Endothelial cell (in vitro differentiated cells): ENCODE measurements around the gene SNF8. TPM values are rescaled to one million over a fixed set of nuclear protein-coding genes. Genes with fewer than 3 reads are reported as not detected.
A peak's percentile ranks its signal among the peaks of the same experiment; 100 is the strongest.

Experiments used
- DNase-seq: peaks from one replicate; pipeline ENCODE4 v3.0.0; 2021; ENCODE audit warnings: low spot score
- H3K27ac Mint-ChIP-seq: one replicate; pipeline ENCODE4 v1.8.0; 2021; ENCODE audit warnings: mixed read lengths, inconsistent platforms; ENCODE audit not compliant: unreplicated experiment
- H3K27me3 Mint-ChIP-seq: one replicate; pipeline ENCODE4 v1.8.0; 2021; ENCODE audit warnings: mild to moderate bottlenecking, moderate library complexity, mixed read lengths, inconsistent platforms; ENCODE audit not compliant: unreplicated experiment
- H3K36me3 Mint-ChIP-seq: one replicate; pipeline ENCODE4 v1.8.0; 2021; ENCODE audit warnings: mild to moderate bottlenecking, low read depth, mixed read lengths, inconsistent platforms; ENCODE audit not compliant: unreplicated experiment
- H3K4me1 Mint-ChIP-seq: one replicate; pipeline ENCODE4 v1.8.0; 2021; ENCODE audit warnings: mild to moderate bottlenecking, mixed read lengths, inconsistent platforms; ENCODE audit not compliant: unreplicated experiment
- H3K4me3 Mint-ChIP-seq: one replicate; pipeline ENCODE4 v1.8.0; 2021; ENCODE audit warnings: mild to moderate bottlenecking, mixed read lengths, inconsistent platforms; ENCODE audit not compliant: unreplicated experiment
- H3K9me3 Mint-ChIP-seq: one replicate; pipeline ENCODE4 v1.8.0; 2021; ENCODE audit warnings: mixed read lengths, inconsistent platforms; ENCODE audit not compliant: unreplicated experiment
- CTCF ChIP-seq: fragments of 200-600 bp; sonication (generic); IDR thresholded peaks from one replicate; pipeline ENCODE4 v1.5.0; 2021; ENCODE audit warnings: antibody characterized with exemption; ENCODE audit not compliant: unreplicated experiment
- total RNA-seq: library from RNA; stranded (reverse); fragmentation: NEBNext Ultra II Directional; extraction: Animal tissue kit (Norgen Biotek cat#: 25700); gene quantifications from one replicate; pipeline ENCODE4 v1.2.1, GENCODE V29; 2021; ENCODE audit not compliant: unreplicated experiment

Gene SNF8
- total RNA-seq, 1 donor from 2014 or later: 149 TPM

GRCh38 chr17:48925251-48925990 is 19.2 kb downstream of the SNF8 start:
- Mint-ChIP-seq H3K27me3 (no peaks in the 10 kb centered on the region), H3K27ac (peak overlapping the region; percentile 39), H3K36me3 (peaks cover 47% of the 10 kb centered on the region), H3K4me3 (no peak overlapping the region), H3K4me1 (peaks cover 9% of the 10 kb centered on the region), H3K9me3 (no peaks in the 10 kb centered on the region)
- no peak for TF ChIP-seq CTCF
- DNase-seq: no peak

GRCh38 chr17:48915459-48916282 is 29.0 kb downstream of the SNF8 start:
- H3K36me3 Mint-ChIP-seq: peaks cover 40% of the 10 kb centered on the region
- peak overlapping the region; percentile 4 for H3K4me3 Mint-ChIP-seq
- H3K27ac Mint-ChIP-seq: no peak overlapping the region
- DNase-seq: no peak
- H3K9me3 Mint-ChIP-seq: no peaks in the 10 kb centered on the region
- H3K4me1 Mint-ChIP-seq: peaks cover 9% of the 10 kb centered on the region
- TF ChIP-seq CTCF: no peak
- peaks cover 1% of the 10 kb centered on the region for H3K27me3 Mint-ChIP-seq

- no peak for DNase-seq
- no peak for TF ChIP-seq CTCF
- peaks cover 1% of the 10 kb centered on the region for H3K27me3 Mint-ChIP-seq
- H3K4me1 Mint-ChIP-seq: peaks cover 25% of the 10 kb centered on the region
- no peaks in the 10 kb centered on the region for H3K9me3 Mint-ChIP-seq
- H3K4me3 Mint-ChIP-seq: no peak overlapping the region
- H3K27ac Mint-ChIP-seq: no peak overlapping the region
- peaks cover 47% of the 10 kb centered on the region for H3K36me3 Mint-ChIP-seq
These were observed 32.2 kb downstream of the SNF8 start for GRCh38 chr17:48912476-48912875.

- H3K4me3 Mint-ChIP-seq: peak overlapping the region; percentile 99
- peak overlapping the region; percentile 21 for H3K27ac Mint-ChIP-seq
- H3K36me3 Mint-ChIP-seq: peaks cover 36% of the 10 kb centered on the region
- peaks cover 1% of the 10 kb centered on the region for H3K27me3 Mint-ChIP-seq
- no peak for TF ChIP-seq CTCF
- no peak for DNase-seq
- no peaks in the 10 kb centered on the region for H3K9me3 Mint-ChIP-seq
- H3K4me1 Mint-ChIP-seq: peaks cover 25% of the 10 kb centered on the region
These were observed 34.3 kb downstream of the SNF8 start for GRCh38 chr17:48910370-48910769.

GRCh38 chr17:48909783-48910182 is 34.9 kb downstream of the SNF8 start:
- H3K4me1 Mint-ChIP-seq: peaks cover 25% of the 10 kb centered on the region
- H3K27ac Mint-ChIP-seq: peak overlapping the region; percentile 96
- H3K27me3 Mint-ChIP-seq: peaks cover 1% of the 10 kb centered on the region
- DNase-seq: no peak
- H3K36me3 Mint-ChIP-seq: peaks cover 36% of the 10 kb centered on the region
- H3K9me3 Mint-ChIP-seq: no peaks in the 10 kb centered on the region
- peak overlapping the region; percentile 99 for H3K4me3 Mint-ChIP-seq
- TF ChIP-seq CTCF: no peak
